ENCODE data around the gene SULT1C3. TPM values are rescaled to one million over a fixed set of nuclear protein-coding genes. Genes with fewer than 3 reads are reported as not detected.

Gene SULT1C3
- total and polyA plus RNA-seq, 2 of the 8 experiments (the other 6 are each of a cell fraction or from before 2014, with no cell fraction given) = not detected

GRCh38 chr2:108262036-108262435, 22.3 kb downstream of the SULT1C3 start (continued):
- TF ChIP-seq CHD7 (IDR thresholded peaks at IDR 0.05; ENCODE audit: insufficient replicate concordance, low read length) = no peak
- TF ChIP-seq HDAC2 (IDR thresholded peaks at IDR 0.05; ENCODE audit: borderline replicate concordance in 1 of 2, low read depth in 2 of 2, low read length in 2 of 2) = no peak
- TF ChIP-seq KDM1A (IDR thresholded peaks at IDR 0.05; ENCODE audit: borderline replicate concordance, low read length) = no peak

Data from H1 (cell line).